ENCODE measurements around the gene RBM44.

The RBM44 gene

DNA sequence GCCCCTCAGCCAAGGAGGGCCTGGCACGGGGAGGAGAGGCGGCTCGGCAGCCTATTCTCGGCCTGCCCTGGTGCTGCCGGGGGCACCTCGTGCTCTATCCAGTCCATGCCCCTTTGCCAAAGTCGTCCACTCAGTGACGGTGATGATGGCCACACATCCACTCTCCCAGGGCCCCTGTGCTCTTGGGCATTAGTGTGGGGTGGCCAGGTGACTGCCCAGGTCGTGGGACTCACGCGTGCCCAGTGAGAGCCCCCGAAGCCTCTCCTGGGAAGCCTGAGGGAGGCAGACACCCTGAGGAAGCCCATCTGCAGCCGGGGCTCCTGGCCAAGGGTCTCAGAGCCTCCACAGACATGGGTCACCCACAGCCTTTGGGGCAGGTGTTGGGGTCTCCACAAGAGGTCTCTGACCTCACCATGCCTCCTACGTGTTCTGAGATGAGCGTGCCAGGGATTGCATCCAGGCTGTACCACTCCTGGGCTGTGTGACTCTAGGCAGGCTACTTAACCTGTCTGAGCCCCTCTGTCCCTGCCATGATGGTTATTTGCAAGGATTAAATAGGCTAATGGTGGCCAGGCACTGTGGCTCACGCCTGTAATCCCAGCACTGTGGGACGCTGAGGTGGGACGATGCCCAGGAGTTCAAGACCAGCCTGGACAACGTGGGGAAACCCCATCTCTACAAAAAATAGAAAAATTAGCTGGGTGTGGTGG is 73.8 kb downstream of the RBM44 start:
- peak; percentile 23 for DNase-seq

DNA sequence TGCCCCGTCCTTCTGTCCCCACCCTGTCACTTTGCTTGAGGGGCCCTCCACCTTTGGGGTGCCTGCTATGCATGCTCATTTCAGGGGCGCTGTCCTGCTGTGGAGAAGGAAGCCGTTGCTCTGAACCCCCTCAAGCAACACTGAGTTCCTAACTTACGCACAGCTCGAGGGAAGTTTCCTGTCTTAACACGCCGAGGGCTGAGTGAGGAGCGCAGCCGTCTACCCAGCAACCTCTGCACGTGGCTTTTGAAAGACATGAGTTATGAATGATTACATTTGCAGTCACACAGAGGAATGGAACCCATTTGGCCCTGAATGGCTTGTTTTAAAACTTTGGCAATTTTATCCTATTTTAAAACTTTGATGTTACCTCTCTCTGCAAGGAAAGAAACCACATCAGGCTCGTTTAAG is 74.8 kb downstream of the RBM44 start:
- peak; percentile 45 for DNase-seq

DNA sequence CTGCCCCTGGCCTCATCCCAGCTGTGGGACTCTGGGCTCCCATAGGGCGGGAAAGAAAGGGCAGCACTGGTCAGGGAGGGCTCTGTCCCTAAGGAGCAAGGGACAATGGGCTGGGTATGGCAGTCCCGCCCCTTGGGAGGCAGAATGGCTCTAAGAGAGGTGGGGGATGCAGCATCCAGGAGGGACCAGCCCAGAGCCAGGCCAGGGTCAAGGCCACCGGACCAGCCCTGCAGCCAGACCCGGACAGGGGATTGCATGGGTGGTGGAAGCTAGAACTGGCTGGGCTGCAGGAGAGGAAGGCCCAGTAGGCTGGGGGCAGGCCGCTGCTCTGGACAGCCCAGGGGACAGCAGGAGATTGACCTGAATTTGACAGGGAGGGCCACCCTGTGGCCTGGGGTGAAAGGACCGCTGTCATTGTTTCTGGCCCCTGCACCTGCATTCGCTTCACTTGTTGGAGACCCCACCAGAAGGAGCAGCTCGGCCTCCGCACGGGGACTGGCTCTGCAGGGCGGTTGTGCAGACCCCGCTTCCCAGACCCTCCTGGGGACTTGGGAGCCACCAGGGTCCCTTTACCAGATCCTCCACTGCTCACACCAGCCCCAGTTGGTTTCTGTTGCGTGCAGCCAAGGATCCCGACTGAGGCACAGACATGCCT is 75.4 kb downstream of the RBM44 start:
- peak; percentile 46 for DNase-seq

GRCh38 chr2:237874585-237875161 is 76.1 kb downstream of the RBM44 start:
- peak; percentile 43 for DNase-seq

DNA sequence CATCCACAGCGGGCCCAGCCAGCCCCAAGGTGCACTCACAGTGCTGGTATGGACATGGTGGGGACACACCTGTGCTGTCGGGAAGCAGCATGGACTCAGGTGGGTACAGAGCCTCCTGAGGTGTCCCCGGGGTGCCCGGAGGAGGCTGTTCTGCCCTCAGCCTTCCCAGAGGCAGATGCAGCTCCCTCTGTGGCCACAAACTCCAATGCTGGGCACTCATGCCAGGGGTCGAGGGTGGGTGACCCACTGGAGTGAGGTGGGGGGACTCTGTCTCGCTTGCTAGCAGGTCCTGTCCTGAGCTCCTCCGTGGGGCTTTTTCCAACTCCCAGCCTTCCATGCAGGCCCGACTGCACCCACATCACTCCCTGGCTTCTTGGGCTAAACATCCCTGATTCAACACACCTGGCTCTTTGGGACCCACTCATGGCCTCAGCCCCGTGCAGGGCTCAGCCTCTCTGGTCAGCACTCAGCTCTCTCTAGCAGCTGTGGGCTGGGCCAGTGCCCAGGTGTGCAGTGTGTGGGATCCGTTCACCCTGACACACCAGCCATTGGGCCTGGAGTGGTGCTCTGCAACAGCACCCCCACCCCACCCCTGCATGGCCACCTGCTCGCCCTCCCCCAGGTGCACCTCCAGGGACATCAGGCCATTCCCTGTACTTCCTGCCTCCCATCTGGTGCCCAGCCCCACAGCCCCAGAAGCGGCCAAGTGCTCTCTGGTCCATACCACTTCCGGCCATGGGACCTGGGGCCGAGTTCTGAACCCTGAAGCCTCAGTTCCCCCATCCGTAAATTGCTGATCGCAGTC is 76.9 kb downstream of the RBM44 start:
- peak; percentile 37 for DNase-seq

DNA sequence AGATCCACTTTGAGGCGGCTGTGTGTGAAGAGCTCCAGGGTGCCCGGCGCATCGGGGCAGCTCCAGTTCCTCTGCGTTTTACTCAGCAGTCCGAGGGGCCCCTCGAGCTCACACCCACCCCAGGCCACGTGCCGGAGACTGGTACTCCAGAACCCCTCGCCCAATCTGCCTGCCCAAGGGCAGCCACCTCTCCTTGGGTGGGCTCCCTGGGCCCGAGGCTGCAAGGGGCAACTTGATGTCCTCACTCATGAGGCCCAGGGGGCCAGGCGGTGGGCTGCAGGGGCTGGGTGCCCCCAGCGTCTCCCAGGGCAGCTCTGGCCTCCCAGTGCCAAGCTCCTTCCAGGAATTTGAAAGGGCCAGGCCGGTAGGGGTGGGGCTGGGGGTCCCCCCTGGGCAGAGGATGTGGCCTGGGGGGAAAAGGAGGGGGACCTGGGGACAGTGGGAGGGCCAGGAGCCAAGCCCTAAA is 77.5 kb downstream of the RBM44 start:
- DNase-seq, result peak; percentile 43

GRCh38 chr2:237876532-237876931 is 78.0 kb downstream of the RBM44 start:
- DNase-seq, result no peak

GRCh38 chr2:237876951-237877491 is 78.4 kb downstream of the RBM44 start:
- no peak for DNase-seq

DNA sequence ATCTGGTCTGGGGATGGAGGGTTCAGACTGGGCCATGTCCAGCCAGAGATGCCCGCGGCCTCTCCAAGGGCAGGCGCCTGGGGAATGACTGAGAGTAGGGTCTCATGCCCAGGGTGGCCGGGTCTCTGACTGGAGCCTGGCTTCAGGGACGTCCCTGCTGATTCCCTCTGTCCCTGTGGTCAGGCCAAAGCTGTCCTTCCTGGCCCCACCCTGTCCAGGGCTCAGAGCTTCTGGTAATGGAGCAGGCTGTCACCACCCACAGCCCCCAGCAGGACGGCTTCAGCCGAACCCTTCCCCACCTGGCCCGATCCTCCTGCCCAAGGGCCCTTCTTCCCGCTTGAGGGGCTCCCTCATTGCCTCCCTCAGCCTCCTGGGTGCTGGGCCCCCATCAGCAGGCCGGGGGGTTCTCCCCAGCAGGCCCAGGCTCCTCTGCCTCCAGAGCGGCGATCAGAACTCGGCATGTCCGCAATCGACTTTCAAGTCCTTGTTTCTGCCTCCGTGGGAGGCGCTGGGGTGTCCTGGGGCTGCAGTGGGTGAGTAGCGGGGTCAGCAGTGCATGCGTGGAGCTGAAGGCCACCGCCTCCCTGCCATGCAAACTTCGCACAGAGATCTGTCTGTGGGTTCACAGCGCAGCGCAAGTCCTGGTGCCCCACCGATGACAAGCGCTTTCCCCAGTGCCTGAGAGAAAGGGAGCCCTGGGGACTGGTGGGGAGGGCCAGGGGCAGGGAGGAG is 79.2 kb downstream of the RBM44 start:
- no peak for DNase-seq

- DNase-seq, result no peak
These were observed 79.9 kb downstream of the RBM44 start for GRCh38 chr2:237878321-237879057.

DNA sequence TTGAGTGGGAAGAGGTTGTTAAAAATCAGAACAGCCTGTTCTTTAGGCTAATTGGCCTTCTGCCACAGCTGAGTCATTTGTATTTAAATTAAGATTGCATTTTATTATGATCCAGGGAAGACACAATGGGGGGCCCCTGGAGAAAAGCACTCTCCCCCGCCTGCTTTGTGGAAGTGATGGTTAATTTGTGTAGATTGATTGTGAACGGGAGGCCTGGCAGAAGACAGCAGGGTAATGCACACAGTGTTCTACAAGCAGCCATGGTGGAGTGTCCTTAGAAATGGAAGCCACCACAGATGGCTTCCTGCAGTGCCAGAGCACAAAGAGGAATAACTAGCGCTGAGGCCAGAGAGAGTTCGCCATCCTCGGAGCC is 80.5 kb downstream of the RBM44 start:
- no peak for DNase-seq

DNA sequence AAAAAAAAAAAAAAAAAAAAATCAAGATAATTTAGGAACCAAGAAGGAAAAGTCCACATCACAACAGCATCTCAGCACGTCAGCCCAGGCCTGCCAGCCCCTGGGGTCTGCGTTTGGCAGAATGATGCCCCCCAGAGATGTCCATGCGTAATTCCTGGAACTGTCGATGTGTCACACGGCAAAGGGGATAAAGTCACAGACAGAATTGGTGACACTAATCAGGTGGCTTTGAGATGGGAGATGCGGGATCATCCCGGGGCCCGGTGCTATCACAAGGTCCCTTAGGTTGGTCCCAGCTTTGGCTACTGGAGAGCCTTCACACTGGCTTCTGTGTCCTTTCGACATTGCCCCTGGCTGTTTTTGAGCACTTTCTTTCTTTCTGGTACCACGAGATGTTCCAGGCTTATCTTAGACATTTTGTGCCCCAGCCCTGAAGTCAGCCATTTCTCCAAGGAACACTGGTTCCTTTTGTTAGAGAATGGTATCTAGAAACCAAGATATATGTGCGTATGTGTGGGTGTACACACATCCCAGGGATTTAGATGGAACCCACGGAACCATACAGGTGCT is 81.5 kb downstream of the RBM44 start:
- no peak for DNase-seq

- DNase-seq, result no peak
These were observed 84.2 kb downstream of the RBM44 start for GRCh38 chr2:237882510-237883481.

- no peak for DNase-seq
These were observed 85.4 kb downstream of the RBM44 start for GRCh38 chr2:237883951-237884446.

DNA sequence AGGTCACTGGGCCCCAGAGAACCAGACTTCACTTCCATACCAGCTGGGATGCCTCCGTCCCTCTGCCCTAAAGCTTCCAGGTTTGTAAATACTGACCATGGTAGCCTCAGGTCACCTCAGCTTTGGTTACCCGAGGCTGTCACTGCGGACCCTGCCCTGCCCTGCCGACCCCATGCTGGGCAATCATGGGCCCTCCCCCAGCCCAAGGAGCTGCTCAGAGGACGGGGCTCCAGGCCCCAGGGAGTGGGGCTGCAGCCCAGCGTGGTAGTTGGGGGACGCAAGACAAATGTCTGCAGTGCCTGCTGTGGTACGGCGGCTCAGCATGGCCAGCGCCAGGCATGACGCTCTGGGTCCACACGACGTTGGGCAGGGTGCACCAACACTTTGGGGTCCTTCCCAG is 86.1 kb downstream of the RBM44 start:
- DNase-seq, result no peak

GRCh38 chr2:237885111-237885930 is 86.7 kb downstream of the RBM44 start:
- no peak for DNase-seq

DNA sequence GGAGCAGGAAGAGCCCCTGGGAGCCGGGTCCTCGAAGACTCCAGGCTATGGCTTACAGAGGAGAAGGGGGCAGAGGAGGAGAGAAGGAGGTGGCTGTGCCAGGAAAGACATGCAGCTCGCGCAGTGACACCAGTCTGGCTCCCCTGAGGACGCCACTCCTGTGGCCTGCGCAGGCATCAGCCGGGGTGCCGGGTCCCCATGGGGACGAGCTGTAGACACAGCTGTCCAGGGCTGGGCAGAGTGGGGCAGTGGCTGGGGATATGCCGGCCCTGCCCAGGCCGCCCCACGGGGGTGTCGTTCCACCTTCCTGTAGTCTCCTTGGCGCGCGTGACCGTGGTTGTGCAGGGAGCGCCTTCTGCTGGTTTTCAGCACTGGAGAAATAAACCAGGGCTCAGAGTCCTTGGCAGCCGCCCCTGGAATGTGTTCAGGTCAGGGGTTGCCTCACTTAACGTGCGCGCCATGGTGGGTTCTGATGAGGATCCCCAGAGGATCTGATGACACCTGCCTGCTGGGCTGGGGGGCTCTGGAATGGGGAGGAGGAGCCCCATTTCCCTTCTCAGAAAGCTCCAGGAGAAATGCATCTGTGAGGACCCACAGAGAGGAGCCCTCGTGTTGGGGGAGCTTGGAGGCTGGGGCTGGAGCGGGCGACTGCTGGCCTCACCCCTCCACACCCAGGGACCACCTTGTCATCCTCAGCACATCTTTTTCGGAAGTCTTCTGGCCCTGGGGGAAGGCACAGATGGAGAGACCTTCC is 87.5 kb downstream of the RBM44 start:
- no peak for DNase-seq
